DOHH2 (cell line): ENCODE measurements around the gene DDR2.

ENCODE experiments used
- H3F3A ChIP-seq: fragments of 200-600 bp; sonication (generic), shearing (Covaris generic); 2 replicates; pipeline ENCODE4 v1.6.0; 2016; ENCODE audit warnings: antibody characterized with exemption, mild to moderate bottlenecking; ENCODE audit not compliant: control insufficient read depth, insufficient read depth
- H3K27ac ChIP-seq: fragments of 200-600 bp; sonication (generic); 2 replicates; pipeline ENCODE4 v1.5.1; 2014; ENCODE audit warnings: low read depth, mild to moderate bottlenecking, low read length, moderate library complexity
- H3K27me3 ChIP-seq: fragments of 200-600 bp; sonication (generic); 2 replicates; pipeline ENCODE4 v1.6.1; 2014; ENCODE audit warnings: mild to moderate bottlenecking, low read length, mixed read lengths; ENCODE audit not compliant: control insufficient read depth
- H3K36me3 ChIP-seq: fragments of 200-600 bp; sonication (generic); 2 replicates; pipeline ENCODE4 v1.6.1; 2014; ENCODE audit warnings: mild to moderate bottlenecking, low read length, moderate library complexity, mixed read lengths; ENCODE audit not compliant: control insufficient read depth
- H3K4me1 ChIP-seq: fragments of 200-600 bp; sonication (generic); 2 replicates; pipeline ENCODE4 v1.6.1; 2014; ENCODE audit warnings: mild to moderate bottlenecking, low read length, mixed read lengths; ENCODE audit not compliant: control insufficient read depth
- H3K4me2 ChIP-seq: fragments of 200-600 bp; sonication (generic); 2 replicates; pipeline ENCODE4 v1.6.0; 2014; ENCODE audit warnings: mild to moderate bottlenecking, low read length, moderate library complexity
- H3K4me3 ChIP-seq: fragments of 200-600 bp; sonication (generic); 2 replicates; pipeline ENCODE4 v1.5.1; 2014; ENCODE audit warnings: mild to moderate bottlenecking, low read length, mixed read lengths
- H3K79me2 ChIP-seq: fragments of 200-600 bp; sonication (generic); 2 replicates; pipeline ENCODE4 v1.6.1; 2014; ENCODE audit warnings: mild to moderate bottlenecking, low read length, mixed read lengths; ENCODE audit not compliant: control insufficient read depth
- H3K9me2 ChIP-seq: fragments of 200-600 bp; sonication (generic); replicated peaks from 2 replicates; pipeline ENCODE4 v1.6.1; 2014; ENCODE audit warnings: mild to moderate bottlenecking, low read length, mixed read lengths; ENCODE audit not compliant: control insufficient read depth
- H3K9me3 ChIP-seq: fragments of 200-600 bp; sonication (generic); 2 replicates; pipeline ENCODE4 v1.6.1; 2014; ENCODE audit warnings: antibody characterized with exemption, low read length, mixed read lengths; ENCODE audit not compliant: control insufficient read depth, insufficient read depth
- H4K20me1 ChIP-seq: fragments of 200-600 bp; sonication (generic); 2 replicates; pipeline ENCODE4 v1.6.0; 2014; ENCODE audit warnings: low read depth, mild to moderate bottlenecking, antibody characterized with exemption, low read length, moderate library complexity; ENCODE audit not compliant: control insufficient read depth, insufficient read depth
- EZH2phosphoT487 ChIP-seq: fragments of 200-600 bp; sonication (generic); IDR thresholded peaks from 2 replicates; pipeline ENCODE4 v1.6.1; 2017; ENCODE audit warnings: borderline replicate concordance, mild to moderate bottlenecking, antibody characterized with exemption, low read length, moderate library complexity, mixed read lengths
- TF ChIP-seq, protein P1 (sequence below): fragments of 200-600 bp; sonication (generic); IDR thresholded peaks from one replicate; pipeline ENCODE4 v1.5.1; 2014; ENCODE audit warnings: antibody characterized with exemption, mild to moderate bottlenecking, low read depth, low read length; ENCODE audit not compliant: poor library complexity, severe bottlenecking

The DDR2 gene

DNA sequence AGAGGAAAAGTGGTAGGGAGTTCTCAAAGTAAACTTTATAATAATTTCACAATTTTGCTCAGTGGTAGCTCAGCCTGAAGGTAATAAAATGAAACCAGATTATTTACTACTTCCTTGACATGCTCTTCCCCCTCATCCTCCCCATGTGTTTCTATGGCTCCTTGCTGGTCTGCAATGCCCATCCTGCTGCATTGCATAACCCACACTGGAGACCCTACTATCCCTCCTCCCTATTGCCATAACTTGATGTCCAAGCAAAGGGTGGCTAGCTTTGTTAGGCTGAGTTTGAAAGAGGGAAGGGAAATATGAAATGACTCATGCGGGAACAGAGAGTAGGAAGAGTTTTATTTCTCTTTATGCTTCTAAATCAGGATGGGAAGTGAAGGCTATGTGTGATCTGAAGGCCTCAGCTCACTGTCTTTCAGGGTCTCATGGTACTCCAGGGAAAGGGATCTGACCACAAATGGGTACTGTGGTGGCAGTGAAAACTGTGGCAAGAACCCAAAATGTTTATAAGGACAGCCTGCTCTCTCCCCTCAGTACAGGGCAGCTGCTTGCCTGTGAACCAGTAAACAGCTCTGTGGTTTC is 121.8 kb downstream of the DDR2 start:
- H3K36me3 ChIP-seq, result no peaks in the 10 kb centered on the region

GRCh38 chr1:162755306-162755705 is 123.0 kb downstream of the DDR2 start:
- H3K4me1 ChIP-seq, result no peaks in the 10 kb centered on the region
- no peaks in the 10 kb centered on the region for H3K9me2 ChIP-seq
- H3K36me3 ChIP-seq, result no peaks in the 10 kb centered on the region
- no peaks in the 10 kb centered on the region for H3K9me3 ChIP-seq
- no peaks in the 10 kb centered on the region for H3K79me2 ChIP-seq
- no peaks in the 10 kb centered on the region for H3F3A ChIP-seq
- no peak overlapping the region for H3K4me2 ChIP-seq
- no peaks in the 10 kb centered on the region for H4K20me1 ChIP-seq
- H3K27ac ChIP-seq, result no peak overlapping the region
- H3K27me3 ChIP-seq, result no peaks in the 10 kb centered on the region
- H3K4me3 ChIP-seq, result no peak overlapping the region
- TF ChIP-seq, protein P1, sequence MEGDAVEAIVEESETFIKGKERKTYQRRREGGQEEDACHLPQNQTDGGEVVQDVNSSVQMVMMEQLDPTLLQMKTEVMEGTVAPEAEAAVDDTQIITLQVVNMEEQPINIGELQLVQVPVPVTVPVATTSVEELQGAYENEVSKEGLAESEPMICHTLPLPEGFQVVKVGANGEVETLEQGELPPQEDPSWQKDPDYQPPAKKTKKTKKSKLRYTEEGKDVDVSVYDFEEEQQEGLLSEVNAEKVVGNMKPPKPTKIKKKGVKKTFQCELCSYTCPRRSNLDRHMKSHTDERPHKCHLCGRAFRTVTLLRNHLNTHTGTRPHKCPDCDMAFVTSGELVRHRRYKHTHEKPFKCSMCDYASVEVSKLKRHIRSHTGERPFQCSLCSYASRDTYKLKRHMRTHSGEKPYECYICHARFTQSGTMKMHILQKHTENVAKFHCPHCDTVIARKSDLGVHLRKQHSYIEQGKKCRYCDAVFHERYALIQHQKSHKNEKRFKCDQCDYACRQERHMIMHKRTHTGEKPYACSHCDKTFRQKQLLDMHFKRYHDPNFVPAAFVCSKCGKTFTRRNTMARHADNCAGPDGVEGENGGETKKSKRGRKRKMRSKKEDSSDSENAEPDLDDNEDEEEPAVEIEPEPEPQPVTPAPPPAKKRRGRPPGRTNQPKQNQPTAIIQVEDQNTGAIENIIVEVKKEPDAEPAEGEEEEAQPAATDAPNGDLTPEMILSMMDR, result no peak
- TF ChIP-seq EZH2phosphoT487, result no peak

More for the DNA sequence above, 121.8 kb downstream of the DDR2 start:
- H4K20me1 ChIP-seq, result no peaks in the 10 kb centered on the region
- no peaks in the 10 kb centered on the region for H3F3A ChIP-seq
- H3K4me1 ChIP-seq, result no peaks in the 10 kb centered on the region
- no peak overlapping the region for H3K27ac ChIP-seq
- H3K4me3 ChIP-seq, result no peak overlapping the region
- TF ChIP-seq, protein P1, result no peak
- TF ChIP-seq EZH2phosphoT487, result no peak
- no peak overlapping the region for H3K4me2 ChIP-seq
- no peaks in the 10 kb centered on the region for H3K9me2 ChIP-seq
- H3K27me3 ChIP-seq, result no peaks in the 10 kb centered on the region
- no peaks in the 10 kb centered on the region for H3K79me2 ChIP-seq
- no peaks in the 10 kb centered on the region for H3K9me3 ChIP-seq

- H3F3A ChIP-seq, result no peaks in the 10 kb centered on the region
- H3K79me2 ChIP-seq, result no peaks in the 10 kb centered on the region
- no peaks in the 10 kb centered on the region for H3K27me3 ChIP-seq
- H3K27ac ChIP-seq, result no peak overlapping the region
- no peaks in the 10 kb centered on the region for H3K9me2 ChIP-seq
- no peaks in the 10 kb centered on the region for H4K20me1 ChIP-seq
- no peaks in the 10 kb centered on the region for H3K9me3 ChIP-seq
- no peaks in the 10 kb centered on the region for H3K36me3 ChIP-seq
- no peak for TF ChIP-seq EZH2phosphoT487
- TF ChIP-seq, protein P1, result no peak
- H3K4me1 ChIP-seq, result no peaks in the 10 kb centered on the region
- H3K4me2 ChIP-seq, result no peak overlapping the region
- no peak overlapping the region for H3K4me3 ChIP-seq
These were observed 124.3 kb downstream of the DDR2 start for GRCh38 chr1:162756523-162756922.

DNA sequence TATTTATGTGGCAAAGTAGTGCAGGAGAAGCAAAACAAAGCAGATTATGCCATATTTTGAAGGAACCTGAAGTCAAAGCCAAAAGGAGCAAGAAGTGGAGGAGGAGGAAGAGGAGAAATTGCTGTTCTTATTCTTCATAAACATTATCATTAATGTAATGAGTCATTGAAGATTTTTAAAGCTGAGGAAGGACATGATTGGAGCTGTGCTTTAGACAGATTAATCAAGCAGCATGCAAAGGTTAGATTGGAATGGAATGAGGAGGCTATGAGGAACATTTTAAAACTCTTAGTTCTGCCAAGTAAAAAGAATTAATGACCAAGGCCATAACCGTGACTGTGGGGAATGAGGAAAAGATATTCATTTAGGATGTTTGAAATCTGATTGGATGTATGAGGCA is 125.2 kb downstream of the DDR2 start:
- Histone ChIP-seq H3K27ac (no peak overlapping the region), H3K4me2 (no peak overlapping the region), H3K4me3 (no peak overlapping the region), H3K36me3 (no peaks in the 10 kb centered on the region), H3K9me2 (no peaks in the 10 kb centered on the region), H3K9me3 (no peaks in the 10 kb centered on the region), H3K79me2 (no peaks in the 10 kb centered on the region), H3K27me3 (no peaks in the 10 kb centered on the region), H3F3A (no peaks in the 10 kb centered on the region), H4K20me1 (no peaks in the 10 kb centered on the region), H3K4me1 (no peaks in the 10 kb centered on the region)
- TF ChIP-seq, protein P1, result no peak
- no peak for TF ChIP-seq EZH2phosphoT487
